ENCODE measurements around the gene TBCK. TPM values are rescaled to one million over a fixed set of nuclear protein-coding genes. Genes with fewer than 3 reads are reported as not detected.

Gene TBCK
- total RNA-seq, 1 experiment from 2014 or later, result 19.7 TPM

DNA sequence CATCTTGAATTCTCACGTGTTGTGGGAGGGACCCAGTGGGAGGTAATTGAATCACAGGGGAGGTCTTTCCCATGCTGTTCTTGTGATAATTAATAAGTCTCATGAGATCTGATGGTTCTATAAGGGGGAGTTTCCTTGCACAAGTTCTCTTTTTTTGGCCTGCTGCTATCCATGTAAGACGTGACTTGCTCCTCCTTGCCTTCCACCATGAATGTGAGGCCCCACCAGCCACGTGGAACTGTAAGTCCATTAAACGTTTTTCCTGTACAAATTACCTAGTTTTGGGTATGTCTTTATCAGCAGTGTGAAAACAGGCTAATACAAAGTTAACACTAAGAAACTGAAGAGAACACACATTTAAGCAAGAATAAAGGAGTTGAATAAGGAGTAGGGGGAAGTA lies 16.0 kb downstream of the TBCK start:
- intact Hi-C loops (cut with micrococcal nuclease; ENCODE audit: unreplicated experiment), result no loop called here
- CTCF ChIA-PET, result no interaction called here
- no peaks in the 10 kb centered on the region for H3K27me3 Mint-ChIP-seq (ENCODE audit: unreplicated experiment)
- peaks cover 11% of the 10 kb centered on the region for H3K4me1 Mint-ChIP-seq (ENCODE audit: low read depth, unreplicated experiment)
- H3K27ac Mint-ChIP-seq (ENCODE audit: unreplicated experiment), result no peak overlapping the region
- TF ChIP-seq, protein P1, sequence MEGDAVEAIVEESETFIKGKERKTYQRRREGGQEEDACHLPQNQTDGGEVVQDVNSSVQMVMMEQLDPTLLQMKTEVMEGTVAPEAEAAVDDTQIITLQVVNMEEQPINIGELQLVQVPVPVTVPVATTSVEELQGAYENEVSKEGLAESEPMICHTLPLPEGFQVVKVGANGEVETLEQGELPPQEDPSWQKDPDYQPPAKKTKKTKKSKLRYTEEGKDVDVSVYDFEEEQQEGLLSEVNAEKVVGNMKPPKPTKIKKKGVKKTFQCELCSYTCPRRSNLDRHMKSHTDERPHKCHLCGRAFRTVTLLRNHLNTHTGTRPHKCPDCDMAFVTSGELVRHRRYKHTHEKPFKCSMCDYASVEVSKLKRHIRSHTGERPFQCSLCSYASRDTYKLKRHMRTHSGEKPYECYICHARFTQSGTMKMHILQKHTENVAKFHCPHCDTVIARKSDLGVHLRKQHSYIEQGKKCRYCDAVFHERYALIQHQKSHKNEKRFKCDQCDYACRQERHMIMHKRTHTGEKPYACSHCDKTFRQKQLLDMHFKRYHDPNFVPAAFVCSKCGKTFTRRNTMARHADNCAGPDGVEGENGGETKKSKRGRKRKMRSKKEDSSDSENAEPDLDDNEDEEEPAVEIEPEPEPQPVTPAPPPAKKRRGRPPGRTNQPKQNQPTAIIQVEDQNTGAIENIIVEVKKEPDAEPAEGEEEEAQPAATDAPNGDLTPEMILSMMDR (IDR thresholded peaks at IDR 0.05; ENCODE audit: unreplicated experiment), result no peak
- no TSS peak for BruUV-seq (replicated peaks)
- DNase-seq, result no peak
- no peaks in the 10 kb centered on the region for H3K9me3 Mint-ChIP-seq (ENCODE audit: low read depth, unreplicated experiment)
- H3K36me3 Mint-ChIP-seq (ENCODE audit: insufficient read depth, unreplicated experiment), result no peaks in the 10 kb centered on the region
- H3K4me3 Mint-ChIP-seq (ENCODE audit: low read depth, unreplicated experiment), result no peak overlapping the region

DNA sequence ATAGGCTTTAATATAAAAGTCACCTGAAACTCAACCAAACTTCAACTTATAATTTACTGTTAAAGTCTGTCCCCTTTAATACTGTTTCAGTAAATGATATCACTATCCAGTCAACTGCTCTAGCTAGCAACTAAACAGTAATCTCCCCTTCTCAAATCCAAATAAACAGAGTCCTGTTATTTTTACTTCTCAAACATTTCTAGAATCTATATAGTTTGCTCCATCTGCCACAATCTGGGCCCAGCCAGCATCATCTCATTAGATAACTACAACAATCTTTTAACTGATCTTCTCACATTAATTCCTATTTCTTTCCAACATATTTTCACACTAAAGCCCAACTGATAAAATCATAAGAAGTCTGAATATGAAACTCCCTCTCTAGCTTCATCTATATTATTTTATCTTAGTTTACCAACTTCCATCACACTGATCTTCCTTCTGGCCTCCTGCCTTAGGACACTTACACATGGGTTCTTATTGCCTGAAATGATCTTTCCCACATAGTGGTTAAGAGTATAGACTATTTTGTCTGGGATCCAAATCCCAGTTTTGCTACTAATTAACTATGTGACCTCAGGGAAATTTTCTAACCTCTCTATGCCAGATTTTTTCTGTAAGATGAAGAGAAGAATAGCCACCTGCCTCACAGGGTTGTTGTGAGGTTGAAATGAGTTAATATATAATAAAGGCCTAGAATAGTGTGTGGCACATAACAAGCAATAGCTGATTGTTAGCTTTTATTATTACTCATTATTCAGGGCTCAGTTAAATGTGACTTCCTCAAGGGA lies 18.6 kb downstream of the TBCK start:
- H3K4me1 Mint-ChIP-seq (ENCODE audit: low read depth, unreplicated experiment), result peaks cover 11% of the 10 kb centered on the region
- no peaks in the 10 kb centered on the region for H3K27me3 Mint-ChIP-seq (ENCODE audit: unreplicated experiment)
- intact Hi-C loops (cut with micrococcal nuclease; ENCODE audit: unreplicated experiment), result no loop called here
- no TSS peak for BruUV-seq (replicated peaks)
- CTCF ChIA-PET, result no interaction called here
- no peak overlapping the region for H3K4me3 Mint-ChIP-seq (ENCODE audit: low read depth, unreplicated experiment)
- H3K36me3 Mint-ChIP-seq (ENCODE audit: insufficient read depth, unreplicated experiment), result no peaks in the 10 kb centered on the region
- DNase-seq, result no peak
- no peak overlapping the region for H3K27ac Mint-ChIP-seq (ENCODE audit: unreplicated experiment)
- TF ChIP-seq, protein P1 (IDR thresholded peaks at IDR 0.05; ENCODE audit: unreplicated experiment), result no peak
- no peaks in the 10 kb centered on the region for H3K9me3 Mint-ChIP-seq (ENCODE audit: low read depth, unreplicated experiment)

DNA sequence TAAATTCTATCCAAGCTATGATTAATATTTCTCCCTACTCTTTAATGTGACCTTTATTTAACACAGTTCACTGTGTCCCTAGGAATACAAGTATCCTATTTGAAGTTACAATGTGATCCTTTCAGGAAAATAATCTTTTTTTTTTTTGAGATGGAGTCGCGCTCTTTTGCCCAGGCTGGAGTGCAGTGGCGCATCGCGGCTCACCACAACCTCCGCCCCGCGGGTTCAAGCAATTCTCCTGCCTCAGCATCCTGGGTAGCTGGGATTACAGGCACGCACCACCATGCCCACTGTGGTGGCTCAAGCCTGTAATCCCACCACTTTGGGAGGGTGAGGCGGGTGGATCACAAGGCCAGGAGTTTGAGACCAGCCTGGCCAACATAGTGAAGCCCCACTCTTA lies 21.9 kb downstream of the TBCK start:
- Mint-ChIP-seq H3K27me3 (ENCODE audit: unreplicated experiment) (no peaks in the 10 kb centered on the region), H3K4me3 (ENCODE audit: low read depth, unreplicated experiment) (no peak overlapping the region), H3K9me3 (ENCODE audit: low read depth, unreplicated experiment) (no peaks in the 10 kb centered on the region), H3K36me3 (ENCODE audit: insufficient read depth, unreplicated experiment) (no peaks in the 10 kb centered on the region), H3K4me1 (ENCODE audit: low read depth, unreplicated experiment) (peaks cover 11% of the 10 kb centered on the region), H3K27ac (ENCODE audit: unreplicated experiment) (no peak overlapping the region)
- no peak for DNase-seq
- TF ChIP-seq, protein P1 (IDR thresholded peaks at IDR 0.05; ENCODE audit: unreplicated experiment), result no peak
- intact Hi-C loops (cut with micrococcal nuclease; ENCODE audit: unreplicated experiment), result no loop called here
- no TSS peak for BruUV-seq (replicated peaks)
- CTCF ChIA-PET, result interaction anchor here (0.7 kb wide), 1 partner anchor 650 kb away, joined by 4 read pairs; no protein-coding TSS in a partner anchor

DNA sequence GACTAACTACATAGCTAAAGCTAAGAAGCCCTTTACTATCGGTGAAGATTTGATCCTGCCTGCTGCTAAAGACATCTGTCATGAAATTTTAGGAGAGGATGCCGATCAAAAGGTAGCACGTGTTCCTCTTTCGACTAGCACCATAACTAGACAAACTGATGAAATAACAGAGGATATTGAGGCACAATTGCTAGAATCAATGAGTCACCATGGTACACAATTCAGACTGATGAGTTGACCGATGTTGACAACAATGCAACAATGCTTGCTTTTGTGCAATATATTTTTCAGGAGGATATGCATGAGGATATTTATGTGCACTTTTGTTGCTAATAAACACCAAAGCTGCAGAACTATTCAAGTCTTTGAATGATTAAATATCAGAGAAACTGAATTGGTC lies 24.3 kb downstream of the TBCK start:
- no TSS peak for BruUV-seq (replicated peaks)
- intact Hi-C loops (cut with micrococcal nuclease; ENCODE audit: unreplicated experiment), result no loop called here
- Mint-ChIP-seq H3K4me3 (ENCODE audit: low read depth, unreplicated experiment) (no peak overlapping the region), H3K27me3 (ENCODE audit: unreplicated experiment) (no peaks in the 10 kb centered on the region), H3K36me3 (ENCODE audit: insufficient read depth, unreplicated experiment) (no peaks in the 10 kb centered on the region), H3K4me1 (ENCODE audit: low read depth, unreplicated experiment) (no peaks in the 10 kb centered on the region), H3K27ac (ENCODE audit: unreplicated experiment) (no peak overlapping the region), H3K9me3 (ENCODE audit: low read depth, unreplicated experiment) (no peaks in the 10 kb centered on the region)
- no peak for DNase-seq
- CTCF ChIA-PET, result no interaction called here
- TF ChIP-seq, protein P1 (IDR thresholded peaks at IDR 0.05; ENCODE audit: unreplicated experiment), result no peak
